Right atrium auricular region (tissue), 2 donors: ENCODE measurements around the gene FRMD4A. TPM values are rescaled to one million over a fixed set of nuclear protein-coding genes. Genes with fewer than 3 reads are reported as not detected.

ENCODE experiments used
- DNase-seq: peaks from one replicate; pipeline ENCODE4 v3.0.0-alpha.2; 2019; ENCODE audit warnings: low spot score
- H3K27ac ChIP-seq, 2 donors: fragments of 200-600 bp; sonication (generic); 1 replicate in 1 of 2; 2 replicates in 1 of 2; pipeline ENCODE4 v1.5.1; 2016 to 2019
- H3K27me3 ChIP-seq, 2 donors: fragments of 200-600 bp; sonication (generic); one replicate each; pipeline versions ENCODE4 v1.5.1 to v1.6.0; 2017 to 2019
- H3K36me3 ChIP-seq: fragments of 200-600 bp; sonication (generic); one replicate; pipeline ENCODE4 v1.5.1; 2016
- H3K4me1 ChIP-seq, 2 donors: fragments of 200-600 bp; sonication (generic); one replicate each; pipeline versions ENCODE4 v1.5.1 to v1.6.0; 2017 to 2019
- H3K4me3 ChIP-seq, 2 donors: fragments of 200-600 bp; sonication (generic); 1 replicate in 1 of 2; 2 replicates in 1 of 2; pipeline ENCODE4 v1.5.1; 2017 to 2019; ENCODE audit warnings: mild to moderate bottlenecking in 1 of 2, moderate library complexity in 1 of 2
- H3K9me3 ChIP-seq, 2 donors: fragments of 200-600 bp; sonication (generic); one replicate each; pipeline ENCODE4 v1.5.1; 2019
- CTCF ChIP-seq, 2 donors: fragments of 200-600 bp; sonication (generic); IDR thresholded peaks; one replicate each; pipeline ENCODE4 v1.5.1; 2019; ENCODE audit warnings: antibody characterized with exemption in 2 of 2
- total RNA-seq, 2 donors: library from RNA; depleted of rRNA; stranded (reverse); fragments of >200 nt; gene quantifications; one replicate each; pipeline ENCODE4 v1.1.0, GENCODE V29; 2016

The FRMD4A gene
- total RNA-seq, 2 donors from 2014 or later: 15.9 to 22.9 TPM

- H3K36me3 ChIP-seq: no peaks in the 10 kb centered on the region
- no peak overlapping the region for H3K4me3 ChIP-seq
- no peak for TF ChIP-seq CTCF (IDR thresholded peaks at IDR 0.05)
- peak overlapping the region; percentile 44 to 52 for H3K27ac ChIP-seq
- H3K9me3 ChIP-seq: no peaks in the 10 kb centered on the region
- no peaks in the 10 kb centered on the region for H3K27me3 ChIP-seq
- peak; percentile 90 for DNase-seq
- H3K4me1 ChIP-seq: peaks cover 0 to 38% of the 10 kb centered on the region in 2 donors
These were observed 617.7 kb downstream of the FRMD4A start for GRCh38 chr10:13712837-13713581.

GRCh38 chr10:13712476-13712836 is 618.3 kb downstream of the FRMD4A start:
- Histone ChIP-seq H3K9me3 (no peaks in the 10 kb centered on the region), H3K4me3 (no peak overlapping the region), H3K27ac (peak overlapping the region; percentile 44 to 52), H3K36me3 (no peaks in the 10 kb centered on the region), H3K27me3 (no peaks in the 10 kb centered on the region), H3K4me1 (peaks cover 0 to 39% of the 10 kb centered on the region in 2 donors)
- DNase-seq: no peak
- no peak for TF ChIP-seq CTCF (IDR thresholded peaks at IDR 0.05)

GRCh38 chr10:13711291-13711690 is 619.4 kb downstream of the FRMD4A start:
- Histone ChIP-seq H3K4me1 (peaks cover 0 to 45% of the 10 kb centered on the region in 2 donors), H3K4me3 (no peak overlapping the region), H3K9me3 (no peaks in the 10 kb centered on the region), H3K27ac (no peak overlapping the region), H3K36me3 (no peaks in the 10 kb centered on the region), H3K27me3 (no peaks in the 10 kb centered on the region)
- no peak for DNase-seq
- no peak for TF ChIP-seq CTCF (IDR thresholded peaks at IDR 0.05)

- no peak for DNase-seq
- Histone ChIP-seq H3K27me3 (no peaks in the 10 kb centered on the region), H3K4me1 (peaks cover 0 to 57% of the 10 kb centered on the region in 2 donors), H3K27ac (no peak overlapping the region), H3K9me3 (no peaks in the 10 kb centered on the region), H3K36me3 (no peaks in the 10 kb centered on the region), H3K4me3 (no peak overlapping the region)
- TF ChIP-seq CTCF (IDR thresholded peaks at IDR 0.05): no peak
These were observed 620.6 kb downstream of the FRMD4A start for GRCh38 chr10:13709931-13710650.

- peak overlapping the region in 1 of 2 donors; percentile 54 for H3K4me3 ChIP-seq
- H3K4me1 ChIP-seq: peaks cover 0 to 73% of the 10 kb centered on the region in 2 donors
- no peaks in the 10 kb centered on the region for H3K36me3 ChIP-seq
- H3K9me3 ChIP-seq: no peaks in the 10 kb centered on the region
- no peak for TF ChIP-seq CTCF (IDR thresholded peaks at IDR 0.05)
- no peak for DNase-seq
- peak overlapping the region; percentile 69 to 79 for H3K27ac ChIP-seq
- H3K27me3 ChIP-seq: no peaks in the 10 kb centered on the region
These were observed 622.3 kb downstream of the FRMD4A start for GRCh38 chr10:13708256-13708990.
